ENCODE data around the gene JMJD8.

- no peak for TF ChIP-seq GABPA (IDR thresholded peaks at IDR 0.05 in 1 of 2, conservative IDR thresholded peaks at IDR 0.05 in 1 of 2)
- TF ChIP-seq TAF1 (conservative IDR thresholded peaks at IDR 0.05), result no peak
Observed at GRCh38 chr16:702341-702740, 18.2 kb upstream of the JMJD8 start.
